D721Med (cell line): ENCODE measurements around the gene NRXN3.

Experiments
- DNase-seq: peaks from one replicate; pipeline ENCODE4 v3.0.0; 2011; ENCODE audit warnings: low spot score; ENCODE audit not compliant: insufficient read length
- FAIRE-seq: peaks from 2 replicates; lab custom pipeline; 2011; peaks lifted over from hg19 to GRCh38; lab: Jason Lieb, UNC
- TF ChIP-seq, protein P1 (sequence below): IDR thresholded peaks from 2 replicates; pipeline ENCODE4 v1.5.1; 2012; ENCODE audit warnings: mild to moderate bottlenecking, control low read depth; ENCODE audit not compliant: insufficient read depth; ENCODE audit errors: missing control alignments

The NRXN3 gene

DNA sequence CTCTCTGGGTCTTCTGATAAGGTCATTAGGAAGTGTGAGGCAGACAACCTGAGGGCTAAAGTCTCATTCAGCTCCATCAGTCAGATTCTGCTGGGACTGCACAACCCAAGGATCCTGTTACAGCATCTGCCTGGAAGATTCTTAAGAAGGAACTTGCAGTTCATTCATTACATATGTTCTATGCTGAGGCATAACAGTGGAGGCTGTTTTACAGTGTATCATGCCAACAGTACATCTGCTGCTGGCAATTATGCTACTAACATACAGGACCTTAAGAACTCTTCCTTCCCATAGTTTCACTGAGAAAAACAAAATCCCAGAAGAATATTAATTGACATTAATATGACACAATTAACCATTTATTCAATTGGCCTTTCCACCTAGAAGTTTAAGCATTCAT lies 1072.5 kb downstream of the NRXN3 start:
- FAIRE-seq (no peak), DNase-seq (no peak)

DNA sequence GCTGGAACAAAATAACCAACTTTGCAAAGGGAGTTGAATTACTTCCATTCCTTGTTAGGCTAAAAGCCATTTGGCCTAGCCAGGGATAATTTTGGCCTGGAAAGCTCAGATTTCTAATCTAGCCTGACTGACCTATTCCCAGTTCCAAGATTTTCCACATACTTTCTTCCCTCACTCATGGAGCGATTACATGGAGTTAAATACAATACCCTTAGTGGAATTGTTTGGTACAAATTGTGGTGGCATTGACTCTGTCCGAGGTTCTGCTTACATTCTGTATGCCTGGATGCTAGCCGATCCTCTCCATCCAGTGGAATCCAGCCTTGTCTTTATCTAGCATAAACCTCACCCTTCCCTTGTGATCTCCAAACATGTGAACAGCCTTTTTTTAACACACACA lies 1076.0 kb downstream of the NRXN3 start:
- DNase-seq (no peak), FAIRE-seq (no peak)
- TF ChIP-seq, protein P1, sequence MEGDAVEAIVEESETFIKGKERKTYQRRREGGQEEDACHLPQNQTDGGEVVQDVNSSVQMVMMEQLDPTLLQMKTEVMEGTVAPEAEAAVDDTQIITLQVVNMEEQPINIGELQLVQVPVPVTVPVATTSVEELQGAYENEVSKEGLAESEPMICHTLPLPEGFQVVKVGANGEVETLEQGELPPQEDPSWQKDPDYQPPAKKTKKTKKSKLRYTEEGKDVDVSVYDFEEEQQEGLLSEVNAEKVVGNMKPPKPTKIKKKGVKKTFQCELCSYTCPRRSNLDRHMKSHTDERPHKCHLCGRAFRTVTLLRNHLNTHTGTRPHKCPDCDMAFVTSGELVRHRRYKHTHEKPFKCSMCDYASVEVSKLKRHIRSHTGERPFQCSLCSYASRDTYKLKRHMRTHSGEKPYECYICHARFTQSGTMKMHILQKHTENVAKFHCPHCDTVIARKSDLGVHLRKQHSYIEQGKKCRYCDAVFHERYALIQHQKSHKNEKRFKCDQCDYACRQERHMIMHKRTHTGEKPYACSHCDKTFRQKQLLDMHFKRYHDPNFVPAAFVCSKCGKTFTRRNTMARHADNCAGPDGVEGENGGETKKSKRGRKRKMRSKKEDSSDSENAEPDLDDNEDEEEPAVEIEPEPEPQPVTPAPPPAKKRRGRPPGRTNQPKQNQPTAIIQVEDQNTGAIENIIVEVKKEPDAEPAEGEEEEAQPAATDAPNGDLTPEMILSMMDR, result no peak

More for the DNA sequence above, 1072.5 kb downstream of the NRXN3 start:
- TF ChIP-seq, protein P1, result no peak

DNA sequence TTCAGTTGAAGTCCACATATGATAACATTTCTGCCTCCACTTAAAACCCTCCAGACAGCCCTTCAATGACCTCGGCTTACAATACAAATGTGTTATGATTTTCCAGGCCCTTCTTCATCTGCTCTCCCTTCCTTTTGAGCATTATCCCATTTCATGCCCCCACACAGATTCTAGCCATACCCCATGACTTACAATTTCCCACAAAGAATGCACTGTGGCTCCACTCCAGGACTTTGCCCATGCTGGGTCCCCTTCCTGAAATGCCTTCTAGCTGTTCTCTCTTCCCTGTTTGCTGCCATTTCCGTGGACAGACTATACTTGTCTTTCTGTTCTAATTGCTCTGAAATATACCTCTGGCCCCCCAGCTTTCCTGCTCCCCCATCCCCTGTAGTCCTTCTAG lies 1078.0 kb downstream of the NRXN3 start:
- no peak for DNase-seq
- TF ChIP-seq, protein P1, result no peak
- FAIRE-seq, result no peak

DNA sequence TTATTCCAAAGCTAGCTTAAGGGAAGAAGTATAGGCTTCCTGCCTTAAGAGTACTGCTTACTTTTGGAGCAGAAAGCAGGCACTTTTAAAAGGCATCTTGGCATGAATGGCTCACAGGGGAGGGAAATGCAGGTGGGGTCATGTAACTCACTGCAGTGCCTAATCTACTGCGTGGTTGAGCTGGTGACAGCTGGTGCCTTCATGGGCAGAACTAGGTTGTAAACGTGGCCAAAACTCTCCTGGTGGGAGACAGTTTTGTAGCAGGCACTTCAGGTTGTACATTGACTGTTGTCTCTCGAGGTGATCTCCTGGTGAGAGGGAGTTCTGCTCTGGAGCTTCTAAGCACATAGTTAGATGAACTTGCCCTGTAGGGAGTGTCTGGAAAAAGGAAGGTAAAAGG lies 1078.6 kb downstream of the NRXN3 start:
- FAIRE-seq (no peak), DNase-seq (no peak)
- TF ChIP-seq, protein P1, result no peak

DNA sequence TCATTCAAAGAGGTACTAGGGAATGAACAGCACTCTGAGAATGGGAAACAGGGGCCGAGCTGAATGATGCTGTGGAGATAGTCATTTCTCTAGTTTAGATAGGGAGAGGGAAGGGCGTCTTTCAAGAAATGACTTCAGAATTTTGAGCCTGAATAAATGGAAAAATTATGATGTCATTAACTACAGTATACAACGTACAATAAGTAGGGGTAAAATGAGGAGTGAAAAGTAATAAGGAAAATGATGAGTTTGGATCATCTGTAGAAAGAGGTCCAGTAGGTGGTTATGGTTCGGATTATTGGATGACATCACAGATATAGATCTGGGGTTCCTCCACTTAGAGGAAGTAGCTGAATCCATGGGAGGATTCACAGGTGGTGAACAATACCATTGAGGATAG lies 1081.1 kb downstream of the NRXN3 start:
- TF ChIP-seq, protein P1, result no peak
- DNase-seq (no peak), FAIRE-seq (no peak)

DNA sequence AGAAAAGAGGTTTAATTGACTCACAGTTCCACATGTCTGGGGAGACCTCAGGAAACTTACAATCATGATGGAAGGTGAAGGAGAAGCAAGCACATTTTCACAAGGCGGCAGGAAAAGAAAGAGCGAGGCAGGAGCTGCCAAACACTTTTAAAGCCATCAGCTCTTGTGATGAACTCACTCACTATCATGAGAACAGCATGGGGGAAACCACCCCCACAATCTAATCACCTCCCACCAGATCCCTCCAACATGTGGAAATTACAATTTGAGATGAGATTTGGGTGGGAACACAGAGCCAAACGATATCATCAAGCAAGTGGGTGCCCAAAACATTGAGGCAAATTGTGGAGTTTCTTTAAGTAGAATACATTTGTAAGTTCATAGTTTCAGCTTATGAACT lies 1083.4 kb downstream of the NRXN3 start:
- FAIRE-seq (no peak), DNase-seq (no peak)
- TF ChIP-seq, protein P1, result no peak

DNA sequence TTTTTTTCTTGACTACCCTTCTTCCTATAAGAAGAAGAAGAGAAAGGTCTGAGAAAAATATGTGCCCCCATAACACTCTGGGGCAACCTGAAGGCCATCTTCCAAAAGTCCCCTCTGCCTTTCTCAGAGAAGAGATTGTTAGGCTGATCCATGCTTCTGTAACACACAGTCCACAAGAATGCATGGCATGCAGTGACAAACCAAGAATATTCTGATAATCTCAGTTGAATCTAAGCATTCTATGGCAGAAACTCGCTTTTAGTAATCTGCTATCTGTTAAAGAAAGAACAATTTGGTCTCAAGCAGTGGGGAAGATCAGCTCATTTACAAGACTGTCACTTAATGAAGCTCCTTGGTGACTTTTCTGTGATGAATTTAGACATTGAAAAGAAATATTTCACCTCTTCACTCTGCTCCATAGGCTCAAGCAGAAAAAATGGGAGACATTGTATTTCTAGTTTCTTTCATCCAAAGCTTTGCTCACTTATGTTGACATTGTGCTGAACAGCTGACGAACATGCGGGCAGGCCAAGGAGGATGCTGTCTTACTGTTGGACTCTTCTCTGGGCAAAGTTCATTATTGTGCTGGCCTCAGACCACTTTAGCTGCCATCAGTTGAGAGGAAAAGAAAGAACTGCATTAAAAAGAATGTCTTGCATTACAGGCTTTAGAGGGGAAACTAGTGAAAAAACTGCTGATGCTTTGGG lies 1084.0 kb downstream of the NRXN3 start:
- FAIRE-seq (no peak), DNase-seq (no peak)
- TF ChIP-seq, protein P1, result no peak
